ENCODE measurements around the gene YTHDF1.

YTHDF1 gene

DNA sequence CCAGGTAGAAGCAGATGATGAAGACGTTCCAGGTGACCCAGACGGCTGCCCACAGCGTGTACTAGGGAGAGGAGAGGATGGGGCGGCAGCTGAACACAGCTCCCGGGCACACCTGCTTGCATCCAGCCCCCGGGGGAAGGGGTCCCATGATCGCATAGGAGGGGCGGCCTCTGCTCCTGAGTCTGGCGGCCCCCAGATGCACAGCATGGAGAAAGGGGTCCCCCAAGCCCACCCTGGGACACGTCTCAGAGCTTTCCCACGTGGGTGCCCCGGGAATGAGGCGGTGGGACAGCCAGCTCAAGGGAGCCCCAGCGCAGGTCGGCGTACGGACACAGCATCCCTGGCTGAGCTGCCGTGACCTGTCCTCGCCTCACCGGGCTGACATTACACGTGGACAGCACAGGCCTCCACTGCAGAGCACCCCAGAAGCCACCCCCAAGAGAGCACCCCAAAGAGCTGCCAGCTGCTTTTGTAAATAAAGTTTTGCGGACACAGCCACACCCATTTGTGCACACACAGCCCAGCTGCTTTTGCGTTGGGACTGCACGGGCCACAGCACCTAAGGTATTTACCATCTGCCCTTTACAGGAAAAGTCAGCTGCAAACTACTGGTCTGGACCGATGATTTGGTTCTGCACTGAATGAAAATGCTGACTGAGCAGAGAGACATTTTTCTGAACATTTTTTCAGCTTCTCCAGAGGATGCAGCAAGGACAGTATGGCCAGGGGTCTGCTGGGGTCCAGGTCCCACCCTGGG lies 33.1 kb upstream of the YTHDF1 start:
- no peak for DNase-seq (ENCODE audit: low spot score)

DNA sequence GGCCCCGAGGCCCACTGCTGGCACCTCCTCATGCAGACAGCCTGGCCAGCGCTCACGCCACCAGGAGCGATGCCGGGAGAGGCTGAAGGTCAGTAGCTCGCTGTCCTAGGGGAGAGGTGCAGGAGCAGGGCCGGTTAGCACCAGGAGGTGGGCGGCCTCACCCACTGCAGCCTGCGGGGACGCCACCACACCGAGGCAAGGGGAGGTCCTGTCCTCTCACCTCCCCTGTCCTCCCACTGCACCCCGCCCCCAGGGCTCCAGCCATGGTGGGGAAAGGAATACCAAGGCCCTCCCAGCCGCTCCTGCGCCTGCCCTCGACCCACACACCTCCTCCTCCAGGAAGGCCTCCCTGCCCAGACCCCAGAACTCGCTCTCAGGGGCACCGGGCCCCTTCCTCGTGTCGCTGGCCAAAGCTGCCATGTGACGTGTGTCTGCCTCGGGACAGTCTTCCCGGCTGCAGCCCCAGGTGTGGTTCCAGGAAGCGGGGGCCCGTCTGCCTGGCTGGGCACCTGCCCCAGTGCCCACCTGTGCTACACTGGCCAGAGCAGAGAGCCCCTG lies 31.8 kb upstream of the YTHDF1 start:
- DNase-seq (ENCODE audit: low spot score), result no peak

DNA sequence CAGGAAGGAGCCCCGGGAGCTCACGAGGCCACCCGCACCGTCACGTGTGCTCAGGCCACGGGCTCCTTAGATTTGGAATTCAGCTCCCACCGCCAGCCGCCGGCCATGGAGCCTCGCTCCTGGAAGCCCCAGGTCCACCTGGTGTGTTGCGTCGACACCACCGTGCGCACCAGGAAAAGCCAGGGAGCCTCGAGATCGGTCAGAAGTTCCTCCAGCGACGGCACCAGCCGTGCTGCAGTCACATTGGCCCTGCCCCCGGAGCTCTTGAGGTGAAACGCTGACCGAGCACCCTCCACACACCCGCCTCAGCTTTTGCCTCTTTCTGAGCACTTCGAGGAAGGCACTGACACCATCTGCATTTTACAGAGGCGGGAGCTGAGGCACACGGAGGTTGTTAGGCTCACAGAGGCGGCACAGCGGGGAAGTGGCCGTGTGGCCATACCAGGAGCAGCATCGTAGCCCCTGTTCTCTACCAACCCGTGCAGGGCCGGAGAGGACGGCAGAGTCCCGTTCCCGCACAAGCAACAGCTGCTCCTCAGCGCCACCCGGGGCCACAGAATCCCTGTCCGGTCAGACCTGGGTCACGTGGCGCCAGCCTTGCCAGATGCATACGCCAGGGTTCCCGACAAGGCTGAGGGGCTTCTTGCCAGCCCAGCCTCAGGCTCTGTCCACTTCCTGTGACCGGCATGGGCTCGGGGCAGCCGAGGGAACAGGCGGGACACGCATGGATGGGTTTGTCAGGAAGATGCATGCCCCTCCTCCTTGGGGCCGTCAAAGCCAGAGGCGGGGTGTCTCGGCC lies 30.8 kb upstream of the YTHDF1 start:
- DNase-seq (ENCODE audit: low spot score), result no peak

DNA sequence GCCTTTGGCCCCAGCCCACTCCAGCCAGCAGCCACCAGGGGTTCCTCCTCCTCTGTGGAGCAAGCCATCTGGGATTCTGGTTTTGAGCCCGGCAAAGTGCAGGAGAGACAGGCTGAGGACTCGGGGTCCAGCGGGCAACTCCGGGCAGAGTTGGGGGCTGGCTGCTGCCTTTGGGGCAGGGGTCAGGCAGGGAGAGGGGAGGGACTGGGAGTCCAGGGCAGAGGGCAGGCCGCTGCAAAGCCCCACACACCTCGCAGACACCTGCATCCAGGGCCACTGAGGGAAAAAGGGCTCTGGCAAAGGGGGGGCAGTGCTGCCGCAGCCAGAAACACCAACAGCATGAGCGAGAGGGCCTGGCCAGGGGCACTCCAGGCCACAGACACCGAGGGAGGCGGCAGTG lies 28.5 kb upstream of the YTHDF1 start:
- DNase-seq (ENCODE audit: low spot score), result no peak

DNA sequence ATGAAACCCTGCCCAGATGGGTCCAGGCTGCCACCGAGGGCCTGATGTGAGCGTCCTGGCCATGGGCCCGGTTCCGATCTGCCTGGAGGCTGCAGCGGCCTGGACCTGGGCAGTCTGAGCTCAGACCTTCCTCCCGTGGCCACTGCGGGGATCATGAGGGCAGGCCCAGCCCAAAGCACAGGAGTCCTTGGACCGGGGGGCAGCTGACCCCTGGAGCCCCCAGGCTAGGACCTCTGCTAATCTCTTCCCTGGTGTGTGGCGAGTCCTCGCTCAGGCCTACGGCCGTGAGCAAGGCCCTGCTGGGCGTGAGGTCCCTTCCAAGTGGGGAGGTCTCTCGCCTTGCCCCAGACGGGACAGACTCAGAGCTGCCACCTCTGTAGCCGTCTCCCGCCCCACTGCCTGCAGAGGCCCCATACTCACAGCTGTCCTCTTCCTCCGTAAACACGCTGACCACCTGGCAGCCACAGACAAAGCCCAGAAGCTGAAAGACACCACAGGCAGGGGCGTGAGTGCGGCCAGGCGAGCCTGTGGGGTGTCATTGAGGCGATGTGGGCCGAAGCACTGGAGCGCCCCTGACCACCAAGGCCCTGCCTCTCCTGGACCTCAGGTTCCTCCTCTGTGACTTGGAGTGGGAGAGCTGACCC lies 27.8 kb upstream of the YTHDF1 start:
- DNase-seq (ENCODE audit: low spot score), result no peak

DNA sequence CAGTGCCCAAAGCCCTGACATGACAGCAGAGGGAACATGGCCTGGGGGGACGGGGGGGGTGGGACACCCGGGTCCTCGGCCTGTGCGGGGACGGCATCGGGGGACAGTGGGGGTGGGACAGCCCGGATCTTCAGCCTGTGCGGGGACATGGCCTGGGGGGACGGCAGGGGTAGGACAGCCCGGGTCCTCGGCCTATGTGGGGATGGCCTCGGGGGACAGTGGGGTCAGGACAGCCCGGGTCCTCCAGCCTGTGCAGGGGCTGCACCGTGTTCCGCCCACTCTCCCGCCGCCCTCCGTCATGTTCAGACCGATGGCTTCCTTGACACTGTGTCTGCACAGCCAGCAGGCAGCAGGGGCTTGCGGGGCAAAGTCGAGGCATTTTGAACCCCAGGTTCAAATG lies 26.8 kb upstream of the YTHDF1 start:
- DNase-seq (ENCODE audit: low spot score), result no peak

GRCh38 chr20:63241272-63241671 lies 25.3 kb upstream of the YTHDF1 start:
- no peak for DNase-seq (ENCODE audit: low spot score)

DNA sequence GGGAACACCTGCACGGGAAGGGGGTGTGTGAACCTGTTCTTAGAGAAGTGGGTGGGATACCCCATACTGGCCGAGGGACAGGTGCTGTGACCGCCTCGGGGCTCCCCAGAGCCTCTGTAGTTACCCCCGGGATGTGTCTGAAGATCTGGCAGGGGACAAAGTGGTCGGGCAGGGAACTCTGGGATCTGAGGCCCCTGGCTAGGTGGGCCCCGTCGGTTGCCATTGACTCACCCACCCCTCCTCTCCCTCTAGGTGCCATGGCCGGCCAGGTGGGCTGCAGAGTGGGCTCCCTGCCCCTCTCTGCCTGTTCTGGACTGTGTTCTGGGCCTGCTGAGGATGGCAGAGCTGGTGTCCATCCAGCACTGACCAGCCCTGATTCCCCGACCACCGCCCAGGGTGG lies 24.1 kb upstream of the YTHDF1 start:
- DNase-seq (ENCODE audit: low spot score), result no peak

- DNase-seq (ENCODE audit: low spot score), result no peak
These were observed 23.5 kb upstream of the YTHDF1 start for GRCh38 chr20:63239431-63239830.

GRCh38 chr20:63238514-63239125 lies 22.7 kb upstream of the YTHDF1 start:
- DNase-seq (ENCODE audit: low spot score), result no peak

DNA sequence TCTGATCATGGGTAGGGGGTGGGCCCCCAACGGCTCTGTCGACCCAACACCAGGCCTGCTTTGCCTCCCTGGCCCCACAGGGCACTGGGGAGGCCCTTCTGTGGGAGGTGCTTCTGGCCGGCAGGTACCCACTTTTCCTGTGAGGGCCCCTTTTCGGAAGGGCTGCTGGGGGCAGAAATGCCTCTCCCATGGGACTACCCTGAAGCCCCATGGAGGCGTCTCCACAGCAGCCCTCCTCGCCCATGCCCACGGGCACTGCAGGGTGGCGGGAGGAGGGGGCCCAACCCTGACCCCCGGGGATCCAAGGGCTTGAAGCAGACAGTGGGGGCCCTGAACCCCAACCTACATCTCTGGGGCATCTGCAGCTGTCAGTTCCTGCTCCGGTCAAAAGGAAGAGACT lies 22.1 kb upstream of the YTHDF1 start:
- no peak for DNase-seq (ENCODE audit: low spot score)

- DNase-seq (ENCODE audit: low spot score), result no peak
These were observed 20.3 kb upstream of the YTHDF1 start for GRCh38 chr20:63236116-63236837.

DNA sequence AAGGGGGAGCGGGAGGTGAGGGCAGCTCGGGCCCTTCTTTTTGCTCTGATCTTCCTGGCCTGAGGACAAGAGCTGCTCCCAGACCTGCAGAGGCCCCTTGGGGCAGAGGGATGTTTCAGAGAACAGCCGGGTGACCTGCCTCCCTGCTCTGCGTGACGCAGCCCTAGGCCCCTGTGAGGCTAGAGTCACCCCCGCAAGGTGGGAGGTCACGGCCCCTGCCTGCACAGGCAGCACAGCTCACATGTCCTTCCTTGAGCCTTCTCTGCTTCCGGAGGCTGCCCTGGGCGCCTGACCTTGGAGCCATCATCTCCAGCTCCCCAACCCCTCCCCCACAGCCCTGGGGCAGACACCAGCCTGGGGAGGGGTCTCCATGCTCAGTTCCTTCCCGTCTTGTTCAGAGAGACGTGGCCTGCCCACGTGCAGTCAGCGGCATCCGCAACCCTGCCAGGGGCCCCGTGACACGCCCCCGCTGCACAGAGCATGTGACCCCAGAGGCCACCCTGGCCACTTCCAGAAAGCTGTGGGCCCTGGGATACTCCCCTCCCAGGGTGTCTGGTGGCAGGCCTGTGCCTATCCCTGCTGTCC lies 19.6 kb upstream of the YTHDF1 start, which contains the start of gene BIRC7:
Gene BIRC7, plus strand, starts transcription at position 507 of the 585 bp plus-strand sequence. CDS start 192 bp downstream, outside the sequence.
- no peak for DNase-seq (ENCODE audit: low spot score)

- peak; percentile 71 for DNase-seq (ENCODE audit: low spot score)
These were observed 18.9 kb upstream of the YTHDF1 start for GRCh38 chr20:63234693-63235398.

DNA sequence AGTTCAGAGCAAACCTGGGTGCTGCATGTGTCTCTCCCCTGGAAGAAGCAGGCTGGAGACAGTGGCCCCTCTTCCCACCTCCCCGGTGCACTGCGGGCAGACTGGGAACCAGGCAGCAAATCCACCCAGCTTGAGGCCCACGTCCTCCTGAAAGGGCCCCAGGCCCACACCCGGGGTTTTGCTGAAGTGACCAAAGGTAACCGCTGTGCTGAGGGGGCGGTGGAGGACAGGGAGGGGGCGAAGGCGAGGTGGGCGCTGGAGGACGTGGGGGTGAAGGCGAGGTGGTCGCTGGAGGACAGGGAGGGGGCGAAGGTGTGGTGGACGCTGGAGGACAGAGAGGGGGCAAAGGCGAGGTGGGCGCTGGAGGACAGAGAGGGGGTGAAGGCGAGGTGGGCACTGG lies 18.0 kb upstream of the YTHDF1 start:
- no peak for DNase-seq (ENCODE audit: low spot score)

DNA sequence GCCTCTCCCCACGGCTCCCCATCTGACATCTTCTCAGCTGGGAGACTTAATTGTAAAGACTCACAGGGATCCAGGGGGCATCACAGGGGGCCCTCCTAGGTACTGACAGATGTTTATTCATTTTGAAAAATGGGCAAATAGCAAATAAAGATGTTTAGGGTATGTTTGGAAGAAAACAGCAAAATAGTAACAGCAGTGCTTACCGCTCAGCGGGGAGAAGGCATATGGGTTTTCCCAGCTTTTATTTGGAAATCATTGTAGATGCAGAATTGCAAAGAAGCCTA lies 17.1 kb upstream of the YTHDF1 start:
- DNase-seq (ENCODE audit: low spot score), result no peak

DNA sequence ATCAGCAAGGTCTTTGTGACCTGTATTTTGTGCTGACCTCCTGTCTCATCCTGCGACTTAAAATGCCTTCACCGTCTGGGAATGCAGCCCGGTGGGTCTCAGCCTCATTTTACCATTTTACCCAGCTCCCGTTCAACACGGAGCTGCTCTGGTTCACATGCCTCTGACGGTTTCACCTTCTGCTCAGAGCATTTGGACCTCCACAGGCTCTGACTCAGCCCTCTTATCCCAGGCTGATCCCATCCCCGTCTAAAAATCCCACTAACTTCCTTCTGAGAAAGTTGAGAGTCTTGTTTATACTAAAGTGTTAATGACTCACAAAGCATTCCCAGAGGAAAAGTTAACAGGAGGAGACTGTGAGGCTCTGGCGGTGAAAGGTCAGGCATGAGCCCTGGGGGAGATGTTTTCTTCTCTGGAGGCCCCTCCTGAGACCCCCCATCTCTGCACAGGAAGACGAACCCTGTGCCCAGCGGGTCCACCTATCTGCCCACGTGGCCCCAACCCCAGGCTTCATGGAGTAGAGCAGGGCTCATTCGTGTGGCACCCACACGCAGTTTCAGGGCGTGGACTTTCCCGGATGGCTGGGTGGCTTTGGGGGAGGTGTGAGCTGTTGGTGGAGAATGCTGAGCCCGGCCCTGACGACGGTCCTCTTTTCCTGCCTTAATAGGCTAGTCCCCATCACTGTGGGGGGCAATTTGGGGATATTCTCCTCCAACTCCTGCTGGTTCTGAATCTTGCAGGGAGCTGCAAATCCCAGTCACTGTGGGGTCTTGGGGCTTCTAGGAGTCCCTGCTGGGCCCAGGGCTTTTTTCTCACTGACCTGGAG lies 16.5 kb upstream of the YTHDF1 start:
- DNase-seq (ENCODE audit: low spot score), result no peak

DNA sequence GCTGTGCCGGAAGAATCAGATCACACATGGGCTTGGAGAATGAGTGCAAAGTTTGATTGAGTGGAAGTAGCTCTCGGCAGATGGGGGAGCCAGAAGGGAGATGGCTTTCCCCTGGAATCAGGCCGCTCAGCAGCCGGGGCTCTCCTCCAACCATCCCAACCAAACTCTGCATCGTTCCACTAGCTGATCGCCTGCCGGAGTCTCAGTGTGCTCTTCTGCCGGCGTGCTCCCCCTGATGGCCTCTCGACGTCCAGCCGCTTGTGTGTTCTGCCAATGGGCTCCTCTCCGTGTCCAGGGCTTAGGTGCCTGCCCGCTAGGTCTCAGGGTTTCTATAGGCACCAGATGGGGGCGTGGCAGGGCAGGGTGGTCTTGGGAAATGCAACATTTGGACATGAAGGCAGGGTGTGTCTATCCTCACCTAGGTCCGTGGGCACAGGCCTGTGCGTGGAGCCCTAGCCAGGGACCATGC lies 14.9 kb upstream of the YTHDF1 start:
- no peak for DNase-seq (ENCODE audit: low spot score)

GRCh38 chr20:63228806-63229205 lies 12.9 kb upstream of the YTHDF1 start:
- no peak for DNase-seq (ENCODE audit: low spot score)

DNA sequence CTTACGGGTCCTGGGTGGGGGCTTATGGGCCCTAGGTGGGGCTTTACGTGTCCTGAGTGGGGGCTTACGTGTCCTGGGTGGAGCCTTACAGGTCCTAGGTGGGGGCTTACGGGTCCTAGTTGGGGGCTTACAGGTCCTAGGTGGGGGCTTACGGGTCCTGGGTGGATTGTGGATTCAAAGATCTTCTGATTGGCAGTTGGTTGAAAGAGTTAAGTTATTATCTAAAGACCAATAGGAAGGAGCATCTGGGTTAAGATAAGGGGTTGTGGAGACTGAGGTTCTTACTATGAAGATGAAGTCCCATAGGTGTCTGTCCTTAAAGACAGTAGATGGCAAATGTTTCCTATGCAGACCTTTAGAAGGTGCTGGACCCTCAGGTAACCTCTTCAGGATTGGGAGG lies 11.3 kb upstream of the YTHDF1 start:
- no peak for DNase-seq (ENCODE audit: low spot score)
